Pancreas (tissue), 10 donors: ENCODE measurements around the gene PARP14. TPM values are rescaled to one million over a fixed set of nuclear protein-coding genes. Genes with fewer than 3 reads are reported as not detected.
"Not testable (repeated sequence)": the region's sequence is repeated elsewhere in the genome, so short reads cannot be mapped to it uniquely, and the experiment has no call there.

Experiments used
- ATAC-seq, 4 donors: fragments of 200-7000 bp; cut with Tn5 transposase; one replicate each; pipeline versions ENCODE4 v1.8.0 to v1.9.1; 2020; ENCODE audit warnings: mild to moderate bottlenecking in 4 of 4, moderate library complexity in 4 of 4
- DNase-seq, 6 donors: peaks; one replicate each; pipeline ENCODE4 v3.0.0-alpha.2; 2020
- FAIRE-seq: peaks from 2 replicates; lab custom pipeline; 2012; peaks lifted over from hg19 to GRCh38; lab: Jason Lieb, UNC
- H3K27ac ChIP-seq, 4 donors: fragments of 200-600 bp; sonication (generic); 1 replicate in 3 of 4; 2 replicates in 1 of 4; pipeline versions ENCODE4 v1.5.0 to v1.8.0; 2020
- H3K27me3 ChIP-seq, 4 donors: fragments of 200-600 bp; one replicate each; pipeline ENCODE4 v1.8.0; 2021
- H3K36me3 ChIP-seq, 3 donors: fragments of 200-600 bp; sonication (generic) in 1 of 3; one replicate each; pipeline versions ENCODE4 v1.5.0 to v1.8.0; 2020 to 2021
- H3K4me1 ChIP-seq, 3 donors: fragments of 200-600 bp; one replicate each; pipeline ENCODE4 v1.8.0; 2021
- H3K4me3 ChIP-seq, 4 donors: fragments of 200-600 bp; sonication (generic) in 2 of 4; one replicate each; pipeline versions ENCODE4 v1.5.0 to v1.8.0; 2020 to 2021
- H3K9me3 ChIP-seq, 4 donors: fragments of 200-600 bp; one replicate each; pipeline ENCODE4 v1.8.0; 2021
- WGBS, 2 donors: extraction: QIAGEN DNeasy Blood & Tissue Kit; methylation state at CpG; one replicate each; pipeline ENCODE4 v1.1.7; 2013; 5-methylcytosine and 5-hydroxymethylcytosine counted together
- intact Hi-C, 3 donors: fragments of 100-400 bp; cut with DNase I; formaldehyde crosslinking; loops; one replicate each; pipeline versions ENCODE4 v1.11.1 to v1.14.2; 2022
- polyA plus RNA-seq, 2 donors: library from polyadenylated mRNA; stranded (reverse); fragments of 200-250 nt; gene quantifications; one replicate each; pipeline ENCODE4 v1.2.3, GENCODE V29; 2013
- total RNA-seq, 6 donors: library from RNA; stranded (reverse); fragmentation: NEBNext Ultra II Directional in 4 of 6; extraction: Animal tissue kit (Norgen Biotek cat#: 25700) in 4 of 6; gene quantifications; one replicate each; pipeline versions ENCODE4 v1.2.1 to v1.2.4, GENCODE V29; 2021 to 2023
- TF ChIP-seq, protein P1 (sequence below), 4 donors: fragments of 200-600 bp; sonication (generic) in 3 of 4; IDR thresholded peaks; one replicate each; pipeline versions ENCODE4 v1.5.0 to v1.8.0; 2021; ENCODE audit warnings: antibody characterized with exemption in 4 of 4
- donor health status: healthy with polysubstance abuse.
- donor health status: DM: no; HTN: no; CAD: no; lungs with moderate emphysema.
- donor health status: DM: no; HTN: no; CAD: no.
- donor health status: control.
- donor health status: control.
- donor health status: Bipolar disorder and iron deficiency.
- donor health status: DM: yes; HTN: yes; CAD: no.
- donor health status: DM: no; HTN: no; CAD: no.
- donor health status: DM: no; HTN: no; CAD: no.
- donor health status: DM: yes; HTN: yes; CAD: no.

PARP14 gene
- total and polyA plus RNA-seq, 8 donors = 7.2 to 27.7 (median 11.7) TPM

- Histone ChIP-seq H3K27ac (no peak overlapping the region), H3K4me1 (no peaks in the 10 kb centered on the region), H3K4me3 (no peak overlapping the region), H3K36me3 (no peaks in the 10 kb centered on the region), H3K9me3 (no peaks in the 10 kb centered on the region), H3K27me3 (no peaks in the 10 kb centered on the region)
- intact Hi-C loops = no loop called here
- TF ChIP-seq, protein P1, sequence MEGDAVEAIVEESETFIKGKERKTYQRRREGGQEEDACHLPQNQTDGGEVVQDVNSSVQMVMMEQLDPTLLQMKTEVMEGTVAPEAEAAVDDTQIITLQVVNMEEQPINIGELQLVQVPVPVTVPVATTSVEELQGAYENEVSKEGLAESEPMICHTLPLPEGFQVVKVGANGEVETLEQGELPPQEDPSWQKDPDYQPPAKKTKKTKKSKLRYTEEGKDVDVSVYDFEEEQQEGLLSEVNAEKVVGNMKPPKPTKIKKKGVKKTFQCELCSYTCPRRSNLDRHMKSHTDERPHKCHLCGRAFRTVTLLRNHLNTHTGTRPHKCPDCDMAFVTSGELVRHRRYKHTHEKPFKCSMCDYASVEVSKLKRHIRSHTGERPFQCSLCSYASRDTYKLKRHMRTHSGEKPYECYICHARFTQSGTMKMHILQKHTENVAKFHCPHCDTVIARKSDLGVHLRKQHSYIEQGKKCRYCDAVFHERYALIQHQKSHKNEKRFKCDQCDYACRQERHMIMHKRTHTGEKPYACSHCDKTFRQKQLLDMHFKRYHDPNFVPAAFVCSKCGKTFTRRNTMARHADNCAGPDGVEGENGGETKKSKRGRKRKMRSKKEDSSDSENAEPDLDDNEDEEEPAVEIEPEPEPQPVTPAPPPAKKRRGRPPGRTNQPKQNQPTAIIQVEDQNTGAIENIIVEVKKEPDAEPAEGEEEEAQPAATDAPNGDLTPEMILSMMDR (IDR thresholded peaks at IDR 0.05) = no peak
- WGBS, 2 donors = 93 to 95% methylated on average over 8 of the region's 8 CpGs
- ATAC-seq = no peak
- no peak for FAIRE-seq
- no peak for DNase-seq
Measured at GRCh38 chr3:122728756-122729514, 48.3 kb downstream of the PARP14 start.

DNA sequence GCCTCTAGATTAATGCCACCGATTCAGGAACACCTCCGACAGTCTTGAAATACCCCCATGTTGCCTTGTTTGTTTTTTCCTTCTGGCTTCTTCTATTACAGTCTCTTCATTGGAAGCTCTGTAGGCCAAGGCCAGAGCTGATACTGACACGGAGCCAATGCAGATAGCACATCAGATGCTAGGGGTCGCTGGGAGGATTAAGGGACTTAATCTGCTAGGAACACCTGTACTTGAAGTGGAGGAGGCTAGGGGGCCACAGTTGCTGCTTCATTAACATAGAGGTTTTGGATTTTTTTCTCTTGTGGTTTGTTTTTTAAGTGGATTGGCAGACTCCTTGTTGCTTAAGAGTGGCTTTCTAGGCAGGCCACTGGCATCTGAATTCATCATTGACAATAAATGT, 49.6 kb downstream of the PARP14 start:
- no peak for FAIRE-seq
- WGBS, 2 donors = 53 to 63% methylated on average over 4 of the region's 4 CpGs

DNA sequence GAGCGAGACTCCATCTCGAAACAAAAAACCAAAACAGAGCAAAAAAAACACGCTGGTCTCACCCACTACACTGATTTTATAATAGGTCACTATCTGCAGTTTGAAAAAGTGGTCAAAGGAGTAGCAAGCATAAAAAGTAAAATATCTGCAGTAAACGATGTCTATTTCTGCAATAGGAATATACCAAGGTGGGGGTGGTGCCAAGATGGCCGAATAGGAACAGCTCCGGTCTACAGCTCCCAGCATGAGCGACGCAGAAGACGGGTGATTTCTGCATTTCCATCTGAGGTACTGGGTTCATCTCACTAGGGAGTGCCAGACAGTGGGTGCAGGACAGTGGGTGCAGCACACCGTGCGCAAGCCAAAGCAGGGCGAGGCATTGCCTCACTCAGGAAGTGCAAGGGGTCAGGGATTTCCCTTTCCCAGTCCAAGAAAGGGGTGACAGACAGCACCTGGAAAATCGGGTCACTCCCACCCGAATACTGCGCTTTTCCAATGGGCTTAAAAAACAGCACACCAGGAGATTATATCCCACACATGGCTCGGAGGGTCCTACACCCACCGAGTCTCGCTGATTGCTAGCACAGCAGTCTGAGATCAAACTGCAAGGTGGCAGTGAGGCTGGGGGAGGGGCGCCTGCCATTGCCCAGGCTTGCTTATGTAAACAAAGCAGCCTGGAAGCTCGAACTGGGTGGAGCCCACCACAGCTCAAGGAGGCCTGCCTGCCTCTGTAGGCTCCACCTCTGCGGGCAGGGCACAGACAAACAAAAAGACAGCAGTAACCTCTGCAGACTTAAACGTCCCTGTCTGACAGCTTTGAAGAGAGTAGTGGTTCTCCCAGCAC, 52.3 kb downstream of the PARP14 start:
- H3K4me3 ChIP-seq, DNase-seq, H3K4me1 ChIP-seq, intact Hi-C loops, H3K27me3 ChIP-seq, H3K36me3 ChIP-seq, ATAC-seq, H3K9me3 ChIP-seq, FAIRE-seq, H3K27ac ChIP-seq: not testable (repeated sequence)
- WGBS, 2 donors = 93 to 96% methylated on average over 20 to 22 of the region's 22 CpGs

More for the DNA sequence above, 49.6 kb downstream of the PARP14 start:
- Histone ChIP-seq H3K36me3 (no peaks in the 10 kb centered on the region), H3K4me3 (no peak overlapping the region), H3K27me3 (no peaks in the 10 kb centered on the region), H3K27ac (no peak overlapping the region), H3K9me3 (no peaks in the 10 kb centered on the region), H3K4me1 (no peaks in the 10 kb centered on the region)
- intact Hi-C loops = no loop called here
- DNase-seq (no peak), ATAC-seq (no peak)
- TF ChIP-seq, protein P1 (IDR thresholded peaks at IDR 0.05) = no peak

DNA sequence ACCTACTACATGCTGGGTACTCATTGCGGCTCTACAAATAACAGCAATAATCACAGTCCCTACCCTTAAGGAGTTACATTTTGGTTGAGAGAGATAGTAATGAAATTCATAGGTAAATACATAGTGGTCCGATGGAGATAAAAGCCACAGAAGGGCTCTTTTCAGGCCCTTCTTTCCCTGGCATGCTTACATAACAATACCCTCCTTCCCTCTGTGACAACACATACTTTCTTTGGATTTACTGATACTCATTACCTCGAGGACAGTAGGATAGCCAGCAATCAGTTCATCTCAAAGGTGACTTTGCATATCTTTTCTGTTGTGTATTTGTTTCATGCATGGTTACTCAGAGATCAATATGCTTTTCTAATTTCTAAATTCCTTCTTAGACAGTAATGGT, 58.5 kb downstream of the PARP14 start:
- FAIRE-seq (no peak), DNase-seq (no peak), ATAC-seq (no peak)
- H3K36me3 ChIP-seq = no peaks in the 10 kb centered on the region
- H3K9me3 ChIP-seq = no peaks in the 10 kb centered on the region
- H3K4me1 ChIP-seq = no peaks in the 10 kb centered on the region
- TF ChIP-seq, protein P1 (IDR thresholded peaks at IDR 0.05) = no peak
- H3K27me3 ChIP-seq = no peaks in the 10 kb centered on the region
- no peak overlapping the region for H3K4me3 ChIP-seq
- intact Hi-C loops = no loop called here
- H3K27ac ChIP-seq = no peak overlapping the region
- WGBS, 2 donors = 80% methylated on average over 3 of the region's 3 CpGs

GRCh38 chr3:122742234-122742633, 61.6 kb downstream of the PARP14 start:
- no peak overlapping the region for H3K27ac ChIP-seq
- H3K9me3 ChIP-seq = no peaks in the 10 kb centered on the region
- TF ChIP-seq, protein P1 (IDR thresholded peaks at IDR 0.05) = no peak
- ATAC-seq (no peak), DNase-seq (no peak), FAIRE-seq (no peak)
- no peaks in the 10 kb centered on the region for H3K4me1 ChIP-seq
- no peaks in the 10 kb centered on the region for H3K27me3 ChIP-seq
- intact Hi-C loops = no loop called here
- no peak overlapping the region for H3K4me3 ChIP-seq
- no peaks in the 10 kb centered on the region for H3K36me3 ChIP-seq
